ENCODE data around the gene SLC9C2.
"Not testable (repeated sequence)": the region's sequence is repeated elsewhere in the genome, so short reads cannot be mapped to it uniquely, and the experiment has no call there.

Gene SLC9C2, protein sequence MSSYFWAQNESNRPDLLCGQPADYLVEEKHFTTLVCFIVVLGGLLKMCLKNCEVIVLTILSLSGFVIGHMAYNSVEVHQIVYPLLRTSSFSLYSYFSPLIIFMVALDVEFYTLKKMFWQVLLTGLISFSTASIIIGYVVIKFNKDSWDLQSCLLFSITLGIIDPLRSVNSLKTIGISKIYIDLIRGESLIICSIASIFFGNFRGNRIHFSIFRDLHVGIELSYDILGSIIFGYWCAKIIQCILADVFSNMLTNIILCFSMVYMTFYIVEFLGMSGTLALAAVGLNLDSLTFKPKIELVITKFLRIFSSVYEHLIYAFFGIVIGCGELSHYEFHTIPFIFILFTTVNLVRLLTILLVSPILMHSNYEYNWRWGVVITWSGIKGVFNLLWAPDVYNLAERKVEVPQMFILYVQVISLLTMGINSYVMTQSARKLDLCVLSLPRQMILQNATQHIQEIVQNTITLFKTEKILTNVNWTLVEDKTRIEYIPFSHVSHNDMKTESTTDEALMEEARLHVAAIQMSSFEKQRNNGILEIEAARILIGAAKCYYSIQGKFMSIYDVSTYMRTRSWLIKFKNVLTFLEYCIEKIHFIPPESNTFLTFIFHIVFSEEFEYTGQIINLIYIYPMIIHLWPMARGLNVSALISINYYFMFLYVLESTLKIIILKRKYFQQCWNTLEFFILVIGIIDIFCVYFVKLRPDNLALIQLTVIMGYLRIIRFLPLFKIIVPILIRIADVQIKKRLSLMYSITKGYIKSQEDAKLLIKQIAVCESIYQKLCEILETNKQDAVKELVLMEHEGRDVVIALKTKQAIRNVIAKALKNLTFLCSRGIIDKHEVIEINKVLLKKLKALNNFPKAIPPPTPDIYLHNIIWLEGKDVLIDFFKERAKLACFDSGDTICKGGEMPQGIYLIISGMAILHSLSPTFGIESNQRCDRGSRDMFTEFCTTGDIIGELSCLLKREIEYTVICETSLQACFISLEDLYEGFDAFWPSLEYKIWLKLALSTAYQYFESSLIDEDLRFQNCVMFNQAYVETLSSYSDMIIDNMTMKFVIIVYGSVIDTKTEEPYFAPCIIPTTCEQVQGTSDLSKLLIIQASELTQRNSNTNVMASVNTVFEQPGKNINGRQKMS

DNA sequence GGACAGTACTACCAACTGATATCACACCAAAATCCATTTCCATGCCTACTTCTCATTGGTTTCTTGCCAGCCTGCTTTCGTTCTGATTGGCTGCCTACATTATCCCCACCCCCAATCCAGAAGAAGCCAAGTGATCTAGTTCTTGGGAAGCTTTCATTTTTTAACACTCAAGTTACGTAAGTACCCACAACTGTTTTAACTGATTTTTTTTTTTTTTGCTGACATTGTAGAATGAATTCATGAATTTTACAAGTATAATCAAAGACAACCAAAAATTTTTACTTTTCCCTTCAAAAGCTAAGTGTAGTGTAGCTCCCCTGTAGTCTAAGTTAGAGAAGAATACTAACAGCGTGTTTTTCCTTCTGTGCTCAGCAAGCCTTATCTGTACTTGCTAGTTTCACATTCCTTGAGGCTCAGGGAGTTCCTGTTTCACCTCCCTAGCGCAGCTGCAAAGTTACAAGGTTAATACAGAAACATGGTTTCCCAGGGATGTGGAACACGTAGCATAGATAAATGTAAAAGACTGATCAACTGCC is at the start of gene SLC9C2:
TSS of gene SLC9C2 (minus strand) at position 17 of the 536 bp plus-strand sequence. CDS start 1,296 bp downstream, outside the sequence.
- no peak for DNase-seq

DNA sequence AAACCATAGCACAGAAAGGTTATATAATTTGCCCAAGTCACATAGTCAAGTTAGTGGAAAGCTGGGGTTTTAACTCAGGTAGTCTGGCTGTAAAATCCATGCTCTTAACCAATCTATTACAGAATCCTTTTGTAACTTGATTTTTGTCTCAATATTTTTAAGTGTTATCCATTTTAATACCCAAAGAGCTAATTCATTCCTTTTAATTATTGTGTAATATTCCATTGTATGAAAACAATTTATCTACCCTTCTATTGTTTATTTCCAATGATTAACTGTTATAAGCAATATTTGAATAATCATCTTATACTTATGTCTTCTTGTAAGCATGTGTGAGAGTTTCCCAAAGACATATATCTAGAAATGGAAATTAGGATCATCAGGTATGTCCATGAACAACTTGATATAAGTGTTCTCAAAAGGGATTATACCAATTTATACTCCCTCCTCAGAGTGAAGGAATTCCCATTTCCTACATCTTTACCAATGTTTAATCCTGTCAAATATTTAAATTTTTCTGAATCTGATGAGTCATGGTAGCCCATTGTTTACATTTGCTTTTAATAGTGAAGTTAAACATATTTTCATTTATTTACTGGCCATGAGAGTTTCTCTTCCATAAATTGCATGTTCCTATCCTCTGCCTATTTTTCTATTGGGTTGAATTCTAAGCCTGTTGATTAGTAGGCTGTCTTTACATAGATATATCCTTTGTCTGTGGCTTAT is 46.2 kb upstream of the SLC9C2 start:
- no peak for DNase-seq

DNA sequence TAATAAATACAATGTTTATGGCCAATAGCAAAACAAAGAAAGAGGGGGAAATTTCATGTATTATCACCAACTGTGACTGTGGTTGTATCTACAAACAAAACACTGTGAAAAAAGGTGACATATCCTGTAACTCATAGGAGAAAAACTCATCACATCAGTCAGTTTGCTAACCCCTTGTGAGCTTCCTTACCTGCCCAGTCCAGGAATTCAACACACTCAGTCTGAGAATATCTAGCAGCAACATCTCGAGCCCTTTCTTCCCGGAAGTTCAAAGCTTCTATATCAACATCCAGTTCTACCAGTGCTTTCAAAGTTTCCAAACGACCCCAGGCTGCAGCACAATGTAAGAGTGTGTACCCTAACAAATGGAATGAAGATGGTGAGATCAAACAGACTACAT is 43.8 kb upstream of the SLC9C2 start:
- no peak for DNase-seq

DNA sequence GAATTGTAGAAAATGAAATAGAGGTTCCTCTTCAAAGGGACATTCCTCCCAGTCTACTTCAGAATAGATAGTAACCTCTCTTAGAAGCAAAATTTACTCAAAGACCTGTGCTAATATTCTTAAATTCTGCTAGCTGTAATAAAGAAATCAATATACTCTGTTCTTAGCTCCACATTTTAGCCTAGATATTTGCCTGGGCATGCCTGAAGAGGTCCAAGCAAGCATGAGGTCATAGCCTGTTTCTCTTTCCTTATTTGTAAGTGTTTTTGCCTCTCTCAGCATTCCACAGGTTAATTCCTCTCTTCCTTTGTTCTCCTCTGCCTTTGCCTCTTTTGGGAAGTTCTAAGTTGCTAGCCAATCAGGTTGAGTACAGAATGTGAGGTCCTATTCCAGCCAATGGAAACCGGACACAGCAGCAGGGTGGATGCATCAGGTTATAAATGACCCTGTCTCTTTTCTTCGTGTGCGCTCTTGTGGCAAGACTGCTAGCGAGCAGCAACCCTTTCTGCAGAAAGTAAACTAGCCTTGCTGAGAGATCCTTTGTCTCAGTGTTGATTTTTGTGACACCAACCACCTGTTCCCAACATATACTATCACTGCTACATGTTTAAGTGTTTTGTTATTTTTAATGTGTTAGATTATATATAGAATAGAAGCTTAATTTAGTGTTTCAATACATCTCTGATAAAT is 39.7 kb upstream of the SLC9C2 start:
- DNase-seq, result not testable (repeated sequence)

DNA sequence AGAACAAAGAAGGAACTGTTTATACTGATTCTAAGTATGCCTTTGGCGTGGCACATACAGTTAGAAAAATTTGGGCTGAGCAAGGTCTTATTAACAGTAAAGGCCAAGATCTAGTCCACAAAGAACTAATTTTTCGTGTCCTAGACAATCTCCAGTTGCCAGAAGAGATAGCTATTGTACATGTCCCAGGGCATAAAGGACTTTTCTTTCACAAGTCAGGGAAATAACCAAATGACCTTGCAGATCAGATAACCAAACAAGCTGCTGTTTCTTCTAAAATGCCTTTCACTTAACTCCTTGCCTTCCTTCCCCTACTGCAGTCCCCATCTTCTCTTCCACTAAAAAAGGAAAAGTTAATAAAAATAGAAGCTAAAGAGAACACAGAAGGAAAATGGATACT is 36.2 kb upstream of the SLC9C2 start:
- DNase-seq, result no peak

DNA sequence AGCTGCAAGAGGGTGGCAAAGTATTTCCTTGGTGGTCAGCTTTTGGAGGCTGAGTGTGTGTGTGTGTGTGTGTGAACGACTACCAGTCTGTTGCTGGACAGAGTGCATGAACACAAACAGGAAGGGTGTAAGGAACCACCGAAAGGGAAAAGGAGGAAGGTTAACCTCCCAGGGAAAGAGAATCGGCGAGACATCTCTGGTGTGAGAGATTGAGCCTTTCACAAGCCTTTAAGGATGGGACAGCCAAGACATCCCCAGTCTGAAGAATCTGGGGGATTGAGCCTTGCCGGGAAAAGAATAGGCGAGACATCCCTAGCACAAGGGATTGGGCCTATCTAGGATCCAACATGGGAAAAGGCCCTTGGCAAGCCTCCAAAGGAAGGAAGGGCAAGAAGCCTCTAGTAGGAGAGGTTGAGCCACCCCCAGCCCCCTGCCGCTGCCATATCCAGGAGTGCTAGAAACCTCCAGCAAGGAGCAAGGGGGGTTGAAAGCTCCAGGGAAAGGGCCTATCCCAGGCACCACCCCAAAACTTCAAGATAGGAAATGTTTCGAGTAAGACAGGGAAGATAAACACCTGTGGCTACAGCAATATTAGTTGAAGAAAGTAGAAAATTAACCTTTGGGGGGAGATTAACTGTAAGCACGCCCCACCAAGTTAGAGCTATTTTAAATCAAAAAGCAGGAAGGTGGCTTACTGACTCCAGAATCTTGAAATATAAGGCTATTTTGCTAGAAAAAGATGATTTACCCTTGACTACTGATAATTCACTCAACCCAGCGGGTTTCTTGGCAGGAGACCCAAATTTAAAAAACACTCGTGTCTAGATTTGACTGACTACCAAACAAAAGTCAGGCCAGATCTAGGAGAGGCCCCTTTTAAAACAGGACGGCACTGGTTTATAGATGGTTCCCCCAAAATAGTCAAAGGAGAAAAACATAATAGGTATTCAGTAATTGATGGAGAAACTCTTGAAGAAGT is 35.5 kb upstream of the SLC9C2 start:
- DNase-seq, result no peak

DNA sequence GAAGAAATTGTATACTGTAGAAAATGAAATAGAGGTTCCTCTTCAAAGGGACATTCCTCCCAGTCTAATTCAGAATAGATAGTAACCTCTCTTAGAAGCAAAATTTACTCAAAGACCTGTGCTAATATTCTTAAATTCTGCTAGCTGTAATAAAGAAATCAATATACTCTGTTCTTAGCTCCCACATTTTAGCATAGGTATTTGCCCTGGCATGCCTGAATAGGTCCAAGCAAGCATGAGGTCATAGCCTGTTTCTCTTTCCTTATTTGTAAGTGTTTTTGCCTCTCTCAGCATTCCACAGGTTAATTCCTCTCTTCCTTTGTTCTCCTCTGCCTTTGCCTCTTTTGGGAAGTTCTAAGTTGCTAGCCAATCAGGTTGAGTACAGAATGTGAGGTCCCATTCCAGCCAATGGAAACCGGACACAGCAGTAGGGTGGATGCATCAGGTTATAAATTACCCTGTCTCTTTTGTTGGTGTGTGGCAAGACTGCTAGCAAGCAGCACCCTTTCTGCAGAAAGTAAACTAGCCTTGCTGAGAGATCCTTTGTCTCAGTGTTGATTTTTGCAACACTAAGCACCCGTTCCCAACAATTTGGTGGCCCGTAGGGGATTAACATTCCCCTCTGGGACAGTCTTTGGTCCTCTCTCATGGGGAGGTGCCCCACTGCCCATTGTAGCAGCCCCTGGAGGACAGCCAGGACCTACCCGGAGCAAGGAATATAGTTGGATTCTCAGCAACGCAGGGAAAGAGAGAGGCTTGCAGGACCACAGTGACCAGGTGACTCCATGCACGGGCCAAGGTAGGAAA is 34.6 kb upstream of the SLC9C2 start:
- not testable (repeated sequence) for DNase-seq

DNA sequence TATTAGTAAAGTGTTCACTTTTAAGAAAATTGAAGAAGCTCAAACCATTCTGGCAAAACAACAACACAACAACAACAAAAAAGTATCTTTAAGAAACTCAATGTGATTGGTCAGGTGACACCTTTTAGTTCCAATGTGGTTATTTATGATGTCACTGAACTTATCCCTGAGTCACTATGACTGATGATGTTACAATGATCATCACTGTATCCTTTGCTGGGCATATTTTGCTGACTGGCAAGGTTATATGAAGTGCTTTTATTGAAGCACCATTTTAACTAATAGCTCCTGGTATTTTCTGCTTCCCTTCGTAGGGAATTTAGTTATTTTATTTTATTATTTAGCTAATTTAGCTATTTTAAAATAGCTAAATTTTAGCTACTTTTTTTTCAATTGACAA is 32.2 kb upstream of the SLC9C2 start, which contains the start of gene TEX50:
TSS of gene TEX50 (plus strand) at position 223 of the 400 bp plus-strand sequence. CDS start 184 bp downstream, outside the sequence.
- DNase-seq, result no peak

DNA sequence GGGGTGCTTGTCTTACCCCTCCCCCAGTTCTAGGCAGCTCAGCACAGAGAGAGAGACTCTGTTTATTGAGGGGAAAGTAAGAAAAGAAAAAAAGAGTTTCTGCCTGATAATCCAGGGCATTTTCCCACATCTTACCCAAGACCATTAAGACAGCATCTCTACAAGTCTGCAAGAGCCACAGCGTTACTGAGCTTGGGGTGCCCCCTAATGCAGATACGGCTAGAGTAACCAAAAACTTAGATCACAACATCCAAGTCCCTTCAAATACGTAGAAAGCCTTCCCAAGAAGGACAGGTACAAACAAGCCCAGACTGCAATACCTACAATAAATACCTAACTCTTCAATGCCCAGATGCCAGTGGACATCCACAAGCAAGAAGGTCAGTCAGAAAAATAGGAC is 26.0 kb upstream of the SLC9C2 start:
- DNase-seq, result no peak

DNA sequence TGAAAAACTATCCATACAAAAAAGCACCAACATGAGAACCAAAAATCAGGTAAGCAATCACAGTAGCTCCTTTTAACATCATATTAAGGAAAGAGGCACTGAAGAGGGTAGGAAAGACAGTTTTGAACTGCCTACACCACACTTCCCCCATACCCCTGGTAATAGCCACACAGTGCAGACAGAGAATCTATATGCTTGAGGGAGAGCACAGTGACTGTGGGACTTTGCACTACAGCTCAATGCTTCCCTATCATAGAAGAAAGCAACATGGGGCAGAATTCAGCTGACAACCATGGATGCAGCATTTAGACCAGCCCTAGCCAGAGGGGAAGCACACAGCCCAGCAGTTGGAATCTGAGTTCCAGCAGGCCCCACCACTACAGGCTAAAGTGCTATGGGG is 24.4 kb upstream of the SLC9C2 start:
- no peak for DNase-seq

DNA sequence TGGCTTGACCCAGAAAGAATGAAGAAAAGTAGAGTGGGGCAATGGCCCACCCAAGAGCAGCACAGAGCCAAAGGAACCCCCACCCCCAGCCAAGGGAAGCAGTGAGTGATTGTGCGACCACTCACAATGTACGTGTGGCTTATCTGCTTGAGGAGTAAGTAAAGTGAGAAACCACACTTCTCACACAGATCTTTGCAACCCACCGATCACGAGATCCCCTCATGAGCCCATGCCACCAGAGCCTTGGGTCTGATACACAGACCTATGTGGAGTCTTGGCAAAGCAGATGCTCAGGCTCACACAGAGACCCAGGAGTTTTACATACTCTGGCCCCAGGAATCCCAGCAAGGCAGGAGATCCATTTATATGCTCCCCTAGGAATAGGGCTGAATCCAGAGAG is 14.0 kb upstream of the SLC9C2 start:
- DNase-seq, result no peak

DNA sequence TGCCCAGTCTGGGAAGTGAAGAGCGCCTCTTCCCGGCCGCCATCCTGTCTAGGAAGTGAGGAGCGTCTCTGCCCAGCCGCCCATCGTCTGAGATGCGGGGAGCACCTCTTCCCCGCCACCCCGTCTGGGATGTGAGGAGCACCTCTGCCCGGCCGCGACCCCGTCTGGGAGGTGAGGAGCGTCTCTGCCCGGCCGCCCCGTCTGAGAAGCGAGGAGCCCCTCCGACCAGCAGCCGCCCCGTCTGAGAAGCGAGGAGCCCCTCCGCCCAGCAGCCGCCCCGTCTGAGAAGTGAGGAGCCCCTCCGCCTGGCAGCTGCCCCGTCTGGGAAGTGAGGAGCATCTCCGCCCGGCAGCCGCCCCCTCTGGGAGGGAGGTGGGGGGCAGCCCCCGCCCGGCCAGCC is 10.2 kb upstream of the SLC9C2 start:
- not testable (repeated sequence) for DNase-seq

DNA sequence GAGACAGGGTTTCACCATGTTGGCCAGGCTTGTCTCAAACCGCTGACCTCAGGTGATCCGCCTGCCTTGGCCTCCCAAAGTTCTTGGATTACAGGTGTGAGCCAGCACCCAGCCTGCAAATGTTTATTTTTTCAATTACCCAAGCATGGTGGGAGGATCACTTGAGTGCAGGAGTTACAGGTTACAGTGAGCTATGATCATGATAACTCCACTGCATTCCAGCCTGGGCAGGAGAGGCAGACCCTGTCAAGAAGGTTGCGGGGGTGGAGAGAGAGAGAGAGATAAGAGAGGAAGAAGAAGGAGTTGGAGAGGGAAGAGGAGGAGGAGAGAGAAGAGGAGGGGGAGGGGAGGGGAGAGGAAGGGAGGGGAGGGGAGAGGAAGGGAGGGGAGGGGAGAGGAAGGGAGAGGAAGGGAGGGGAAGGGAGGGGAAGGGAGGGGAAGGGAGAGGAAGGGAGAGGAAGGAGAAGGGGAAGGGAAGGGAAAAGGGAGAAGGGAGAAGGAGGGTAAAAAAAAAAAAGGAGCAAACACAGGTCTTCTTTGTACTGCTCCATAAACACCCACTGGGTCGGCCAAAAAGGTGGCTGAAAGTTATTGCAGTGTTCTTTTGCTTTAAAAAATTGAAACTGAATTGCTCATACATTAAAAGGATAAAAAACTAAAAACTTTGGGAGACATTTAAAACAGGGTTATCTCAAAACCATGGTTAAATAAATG is 5.8 kb upstream of the SLC9C2 start:
- DNase-seq, result no peak

DNA sequence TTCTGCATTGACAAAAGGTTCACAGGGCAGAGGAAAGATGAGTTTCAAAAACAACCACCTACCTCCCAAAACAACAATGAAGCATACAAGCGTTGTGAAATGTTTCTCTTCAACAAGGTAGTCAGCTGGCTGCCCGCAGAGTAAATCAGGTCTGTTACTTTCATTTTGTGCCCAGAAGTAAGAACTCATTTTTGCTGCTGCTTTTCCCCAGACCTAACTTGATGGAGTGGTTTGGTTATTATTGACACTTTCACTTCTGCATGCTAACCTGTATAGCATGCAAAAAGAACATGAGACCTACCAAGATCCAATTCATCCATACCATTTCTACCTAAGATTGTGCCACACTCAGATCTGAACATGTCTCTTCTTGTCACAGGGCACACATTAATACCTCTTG is 1.3 kb downstream of the SLC9C2 start:
- no peak for DNase-seq

DNA sequence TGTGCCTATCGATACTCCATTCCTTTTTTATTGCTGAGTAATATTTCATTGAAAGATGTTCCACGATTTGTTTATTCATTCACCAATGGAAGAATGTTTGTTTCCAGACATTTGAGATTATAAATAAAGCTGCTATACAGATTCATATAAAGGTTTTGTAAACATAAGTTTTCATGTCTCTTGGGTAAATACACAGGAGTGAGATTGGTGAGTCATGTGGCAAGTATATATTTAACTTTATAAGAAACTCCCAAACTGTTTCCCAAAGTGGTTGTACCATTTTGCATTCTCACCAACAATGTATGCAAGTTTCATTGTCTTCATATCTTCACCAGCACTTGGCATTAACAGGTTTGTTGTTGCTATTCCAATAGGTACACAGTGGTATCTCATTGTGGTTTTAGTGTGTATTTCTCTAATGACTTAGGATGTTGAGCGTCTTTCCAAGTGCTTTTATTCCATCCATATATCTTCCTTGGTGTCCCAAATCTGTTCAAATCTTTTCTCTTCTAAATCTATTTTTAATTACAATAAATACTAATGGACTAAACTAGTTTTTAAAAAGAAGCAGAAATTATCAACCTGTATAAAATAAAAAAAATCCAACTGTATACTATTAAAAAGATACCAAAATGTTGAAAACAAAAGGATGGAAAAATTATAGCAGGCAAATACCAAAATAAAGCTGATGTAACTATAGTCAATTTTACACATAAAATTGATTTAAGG is 6.6 kb downstream of the SLC9C2 start:
- DNase-seq, result no peak

DNA sequence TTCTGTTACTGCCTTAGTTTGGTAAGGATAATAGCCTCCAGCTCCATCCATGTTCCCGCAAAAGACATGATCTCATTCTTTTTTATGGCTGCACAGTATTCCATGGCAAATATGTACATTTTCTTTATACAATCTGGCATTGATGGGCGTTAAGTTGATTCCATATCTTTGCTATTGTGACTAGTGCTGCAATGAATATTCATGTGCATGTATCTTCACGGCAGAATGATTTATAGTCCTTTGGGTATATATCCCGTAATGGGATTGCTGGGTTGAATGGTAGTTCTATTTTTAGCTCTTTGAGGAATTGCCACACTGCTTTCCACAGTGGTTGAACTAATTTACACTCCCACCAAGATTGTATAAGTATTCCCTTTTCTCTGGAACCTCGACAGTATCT is 11.7 kb downstream of the SLC9C2 start:
- DNase-seq, result not testable (repeated sequence)

DNA sequence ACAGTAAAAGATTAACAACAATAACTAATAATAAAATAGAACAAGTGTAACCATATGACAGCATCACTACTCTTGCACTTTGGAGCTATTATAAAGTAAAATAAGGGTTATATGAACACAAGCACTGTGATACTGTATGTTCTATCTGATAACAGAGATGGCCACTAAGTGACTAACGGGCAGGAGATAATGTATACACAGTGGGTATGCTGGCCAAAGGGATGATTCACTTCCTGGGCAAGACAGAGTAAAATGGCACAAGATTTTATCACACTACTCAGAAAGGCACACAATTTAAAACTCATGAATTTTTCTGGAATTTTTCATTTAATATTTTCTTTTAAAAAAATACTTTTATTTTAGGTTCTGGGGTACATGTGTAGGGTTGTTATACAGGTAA is 12.3 kb downstream of the SLC9C2 start:
- no peak for DNase-seq
